ENCODE results near the gene AGBL1. TPM values are rescaled to one million over a fixed set of nuclear protein-coding genes. Genes with fewer than 3 reads are reported as not detected.

Gene AGBL1
- total RNA-seq, 1 donor from 2014 or later: 0.07 TPM

DNA sequence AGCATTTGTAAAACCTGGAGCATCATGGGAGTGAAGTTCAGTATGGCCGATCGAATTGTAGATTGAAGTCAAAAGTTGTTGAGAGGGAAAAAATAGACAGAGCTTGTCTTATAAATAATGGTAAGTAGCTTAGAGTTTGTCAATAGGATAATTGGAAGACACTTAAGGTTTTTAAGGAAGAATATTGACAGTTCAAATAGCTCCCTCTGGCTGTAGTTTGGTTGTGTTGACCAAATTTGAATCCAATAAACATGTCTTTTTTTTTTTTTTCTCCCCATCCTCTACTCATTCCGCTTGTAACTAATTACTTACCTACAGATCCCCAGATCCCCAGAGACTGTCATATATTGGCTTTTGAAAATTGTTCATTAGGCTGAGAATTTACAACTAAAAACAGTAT, 677.0 kb downstream of the AGBL1 start:
- H3K36me3 Mint-ChIP-seq: no peaks in the 10 kb centered on the region
- H3K9me3 Mint-ChIP-seq: no peaks in the 10 kb centered on the region
- DNase-seq (ENCODE audit: extremely low spot score, unreplicated experiment): no peak
- peaks cover 12% of the 10 kb centered on the region for H3K27me3 Mint-ChIP-seq
- H3K27ac Mint-ChIP-seq: no peak overlapping the region
- TF ChIP-seq, protein P1, sequence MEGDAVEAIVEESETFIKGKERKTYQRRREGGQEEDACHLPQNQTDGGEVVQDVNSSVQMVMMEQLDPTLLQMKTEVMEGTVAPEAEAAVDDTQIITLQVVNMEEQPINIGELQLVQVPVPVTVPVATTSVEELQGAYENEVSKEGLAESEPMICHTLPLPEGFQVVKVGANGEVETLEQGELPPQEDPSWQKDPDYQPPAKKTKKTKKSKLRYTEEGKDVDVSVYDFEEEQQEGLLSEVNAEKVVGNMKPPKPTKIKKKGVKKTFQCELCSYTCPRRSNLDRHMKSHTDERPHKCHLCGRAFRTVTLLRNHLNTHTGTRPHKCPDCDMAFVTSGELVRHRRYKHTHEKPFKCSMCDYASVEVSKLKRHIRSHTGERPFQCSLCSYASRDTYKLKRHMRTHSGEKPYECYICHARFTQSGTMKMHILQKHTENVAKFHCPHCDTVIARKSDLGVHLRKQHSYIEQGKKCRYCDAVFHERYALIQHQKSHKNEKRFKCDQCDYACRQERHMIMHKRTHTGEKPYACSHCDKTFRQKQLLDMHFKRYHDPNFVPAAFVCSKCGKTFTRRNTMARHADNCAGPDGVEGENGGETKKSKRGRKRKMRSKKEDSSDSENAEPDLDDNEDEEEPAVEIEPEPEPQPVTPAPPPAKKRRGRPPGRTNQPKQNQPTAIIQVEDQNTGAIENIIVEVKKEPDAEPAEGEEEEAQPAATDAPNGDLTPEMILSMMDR (conservative IDR thresholded peaks at IDR 0.05): peak; percentile 30
- peaks cover 28% of the 10 kb centered on the region for H3K4me1 Mint-ChIP-seq (ENCODE audit: unreplicated experiment)
- H3K4me3 Mint-ChIP-seq: no peak overlapping the region

DNA sequence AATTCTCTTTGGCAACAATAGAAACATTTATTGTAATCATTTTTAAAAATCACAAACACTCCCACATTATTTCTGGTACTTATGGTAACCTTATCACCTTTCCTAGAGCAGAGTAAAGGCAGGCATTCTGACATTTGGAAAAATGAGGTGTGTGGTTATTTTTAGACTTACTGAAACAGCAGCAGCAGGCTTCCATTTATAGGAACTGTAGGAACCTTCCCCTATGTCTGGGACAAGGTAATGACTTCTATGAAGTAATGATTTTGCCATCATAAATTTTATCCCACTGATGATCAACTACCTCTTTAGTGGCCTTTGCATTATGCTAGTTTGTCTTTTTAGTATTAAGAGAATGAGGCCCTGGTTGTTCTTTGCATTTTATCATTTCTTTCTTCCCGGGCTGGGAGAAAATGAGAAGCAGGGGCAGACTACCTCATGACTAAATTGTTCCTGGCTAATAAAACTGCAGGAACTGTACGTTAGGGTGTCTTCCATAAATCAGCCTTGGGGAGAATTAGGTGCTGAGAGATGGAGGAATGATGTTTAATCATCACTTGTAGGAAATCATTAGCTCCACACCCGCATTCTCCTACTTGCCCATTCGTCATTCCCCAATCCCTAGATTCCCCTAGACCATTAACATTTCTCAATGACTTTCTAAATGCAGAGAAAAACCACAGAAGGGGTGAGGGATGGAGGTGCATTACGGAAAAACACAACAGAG, 680.3 kb downstream of the AGBL1 start:
- H3K36me3 Mint-ChIP-seq: no peaks in the 10 kb centered on the region
- TF ChIP-seq, protein P1 (conservative IDR thresholded peaks at IDR 0.05): no peak
- H3K9me3 Mint-ChIP-seq: no peaks in the 10 kb centered on the region
- DNase-seq (ENCODE audit: extremely low spot score, unreplicated experiment): no peak
- peaks cover 16% of the 10 kb centered on the region for H3K27me3 Mint-ChIP-seq
- H3K4me1 Mint-ChIP-seq (ENCODE audit: unreplicated experiment): peaks cover 28% of the 10 kb centered on the region
- no peak overlapping the region for H3K27ac Mint-ChIP-seq
- no peak overlapping the region for H3K4me3 Mint-ChIP-seq

DNA sequence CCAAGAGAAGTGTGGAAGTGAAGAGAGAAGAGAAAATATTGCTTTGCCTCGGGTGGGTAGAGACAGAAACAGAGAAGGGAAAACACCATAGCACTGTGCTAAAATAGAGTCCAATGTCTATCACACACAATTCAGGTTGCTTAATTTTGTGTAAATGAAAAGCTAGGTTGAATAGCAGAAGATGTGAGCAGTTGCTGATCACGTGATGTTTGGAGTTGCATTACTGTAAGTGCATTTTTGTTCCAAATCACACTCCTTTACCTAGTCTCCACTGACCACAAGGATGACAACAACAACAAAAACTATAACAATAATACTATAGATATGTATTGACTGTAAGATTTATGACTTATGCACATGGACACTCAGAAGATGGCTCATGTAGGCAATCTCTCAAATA, 683.2 kb downstream of the AGBL1 start:
- H3K9me3 Mint-ChIP-seq: no peaks in the 10 kb centered on the region
- no peaks in the 10 kb centered on the region for H3K36me3 Mint-ChIP-seq
- H3K27me3 Mint-ChIP-seq: peaks cover 10% of the 10 kb centered on the region
- H3K4me1 Mint-ChIP-seq (ENCODE audit: unreplicated experiment): peaks cover 13% of the 10 kb centered on the region
- TF ChIP-seq, protein P1 (conservative IDR thresholded peaks at IDR 0.05): no peak
- no peak for DNase-seq (ENCODE audit: extremely low spot score, unreplicated experiment)
- H3K27ac Mint-ChIP-seq: no peak overlapping the region
- H3K4me3 Mint-ChIP-seq: no peak overlapping the region

DNA sequence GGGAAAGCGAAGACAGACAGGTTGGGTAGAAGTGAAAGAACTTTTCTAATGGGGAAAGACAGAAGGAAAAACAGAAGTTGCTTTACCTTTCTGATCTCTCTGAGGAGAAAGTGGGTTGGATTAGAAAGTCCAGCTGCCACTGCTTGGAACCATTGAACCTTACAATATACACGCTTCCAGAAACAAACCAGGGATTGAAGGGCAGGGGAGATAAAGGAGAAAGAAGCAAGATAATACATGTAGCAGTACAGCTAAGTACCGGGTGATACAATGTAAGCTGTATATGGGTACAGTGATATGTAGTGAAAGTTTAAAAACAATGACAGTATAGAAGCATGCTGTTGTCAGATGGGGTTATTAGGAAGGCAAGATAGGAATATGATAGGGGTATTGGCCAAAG, 684.4 kb downstream of the AGBL1 start:
- TF ChIP-seq, protein P1 (conservative IDR thresholded peaks at IDR 0.05): no peak
- no peaks in the 10 kb centered on the region for H3K36me3 Mint-ChIP-seq
- H3K9me3 Mint-ChIP-seq: no peaks in the 10 kb centered on the region
- peaks cover 13% of the 10 kb centered on the region for H3K27me3 Mint-ChIP-seq
- peaks cover 14% of the 10 kb centered on the region for H3K4me1 Mint-ChIP-seq (ENCODE audit: unreplicated experiment)
- no peak for DNase-seq (ENCODE audit: extremely low spot score, unreplicated experiment)
- no peak overlapping the region for H3K4me3 Mint-ChIP-seq
- H3K27ac Mint-ChIP-seq: no peak overlapping the region

DNA sequence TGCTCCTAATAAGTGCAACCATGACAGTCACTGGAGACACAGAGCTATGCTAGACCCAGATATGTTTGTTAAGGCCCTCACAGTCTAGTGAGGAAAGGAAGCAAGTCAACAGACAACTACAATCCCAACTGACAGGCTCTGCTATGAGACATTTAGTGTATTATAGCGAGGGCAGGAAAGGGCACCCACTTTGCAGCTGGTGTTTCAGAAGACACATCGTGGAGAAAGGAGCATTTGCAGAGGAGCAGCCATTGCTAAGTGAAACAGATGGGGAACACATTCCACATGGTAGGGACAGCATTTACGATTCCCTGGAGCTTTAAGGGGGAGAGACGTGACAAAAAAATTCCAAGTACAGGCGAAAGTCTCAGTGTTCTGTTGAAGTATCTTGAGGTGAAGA, 685.6 kb downstream of the AGBL1 start:
- Mint-ChIP-seq H3K36me3 (no peaks in the 10 kb centered on the region), H3K9me3 (no peaks in the 10 kb centered on the region), H3K27me3 (peaks cover 13% of the 10 kb centered on the region), H3K4me1 (ENCODE audit: unreplicated experiment) (peaks cover 7% of the 10 kb centered on the region), H3K27ac (no peak overlapping the region), H3K4me3 (no peak overlapping the region)
- no peak for DNase-seq (ENCODE audit: extremely low spot score, unreplicated experiment)
- TF ChIP-seq, protein P1 (conservative IDR thresholded peaks at IDR 0.05): no peak

Measured in type B pancreatic cell (in vitro differentiated cells).